Activated T-cell treated with anti-CD3 and anti-CD28 coated beads, Interleukin-2, amount 50 U/mL, for 4 hours (primary cell): Measurements from ENCODE around the gene TACR2. TPM values are rescaled to one million over a fixed set of nuclear protein-coding genes. Genes with fewer than 3 reads are reported as not detected.

Experiments
- ATAC-seq, 2 donors: fragments of 200-7000 bp; cut with Tn5 transposase; one replicate each; pipeline ENCODE4 v1.10.0; 2021
- DNase-seq: peaks from one replicate; pipeline ENCODE4 v3.0.0-alpha.2; 2020
- H3K27me3 Mint-ChIP-seq: one replicate; pipeline ENCODE4 v1.8.0; 2021; ENCODE audit warnings: low read depth, mixed read lengths
- H3K36me3 Mint-ChIP-seq: one replicate; pipeline ENCODE4 v1.8.0; 2022; ENCODE audit warnings: mixed read lengths; ENCODE audit not compliant: insufficient read depth
- H3K4me1 Mint-ChIP-seq: one replicate; pipeline ENCODE4 v1.8.0; 2021; ENCODE audit warnings: low read depth, mixed read lengths
- H3K4me3 Mint-ChIP-seq: one replicate; pipeline ENCODE4 v1.8.0; 2021; ENCODE audit warnings: mild to moderate bottlenecking, moderate library complexity, mixed read lengths
- H3K9me3 Mint-ChIP-seq: one replicate; pipeline ENCODE4 v1.8.0; 2021; ENCODE audit warnings: mixed read lengths
- total RNA-seq, 3 donors: library from RNA; stranded (reverse); gene quantifications; one replicate each; pipeline ENCODE4 v1.2.1, GENCODE V29; 2021

The TACR2 gene
- total RNA-seq, 3 donors from 2014 or later, result 0.11 TPM; not detected in 2

DNA sequence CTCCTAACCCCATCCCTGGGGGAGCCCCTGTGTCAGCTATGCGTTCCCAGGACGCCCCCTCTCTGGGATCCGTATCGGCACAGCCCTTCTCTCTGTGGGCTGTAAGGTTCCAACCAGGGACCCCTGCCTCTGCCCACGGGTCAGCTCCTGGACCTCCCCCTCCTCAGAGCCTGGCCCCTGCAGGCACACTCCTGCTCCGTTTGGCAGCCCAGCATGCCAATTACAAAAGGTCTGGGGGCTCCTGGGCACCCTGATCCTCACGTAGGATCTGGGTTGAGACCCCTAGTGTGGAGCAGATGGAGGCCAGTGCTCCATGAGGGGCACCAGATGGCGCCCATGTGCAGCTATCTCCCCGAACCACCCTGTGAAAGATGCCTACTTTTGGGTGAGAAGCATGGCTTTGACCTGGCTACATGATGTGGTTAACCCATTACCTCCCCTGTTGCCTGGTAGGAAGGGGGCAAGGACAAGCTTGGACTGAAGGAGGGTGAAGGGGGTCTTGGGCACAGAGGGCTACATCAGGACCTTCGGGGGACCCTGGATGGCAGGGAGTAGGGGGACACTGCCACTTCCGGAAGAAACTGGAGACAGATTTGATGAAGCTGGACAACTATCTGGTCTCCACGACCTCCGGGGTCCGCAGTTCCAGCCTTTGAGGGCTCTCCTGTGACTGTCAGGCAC is 9.0 kb downstream of the TACR2 start:
- peaks cover 6% of the 10 kb centered on the region for H3K36me3 Mint-ChIP-seq
- H3K4me1 Mint-ChIP-seq, result peaks cover 13% of the 10 kb centered on the region
- no peaks in the 10 kb centered on the region for H3K27me3 Mint-ChIP-seq
- DNase-seq (peak; percentile 27), ATAC-seq (no peak)
- no peaks in the 10 kb centered on the region for H3K9me3 Mint-ChIP-seq
- H3K4me3 Mint-ChIP-seq, result no peak overlapping the region

DNA sequence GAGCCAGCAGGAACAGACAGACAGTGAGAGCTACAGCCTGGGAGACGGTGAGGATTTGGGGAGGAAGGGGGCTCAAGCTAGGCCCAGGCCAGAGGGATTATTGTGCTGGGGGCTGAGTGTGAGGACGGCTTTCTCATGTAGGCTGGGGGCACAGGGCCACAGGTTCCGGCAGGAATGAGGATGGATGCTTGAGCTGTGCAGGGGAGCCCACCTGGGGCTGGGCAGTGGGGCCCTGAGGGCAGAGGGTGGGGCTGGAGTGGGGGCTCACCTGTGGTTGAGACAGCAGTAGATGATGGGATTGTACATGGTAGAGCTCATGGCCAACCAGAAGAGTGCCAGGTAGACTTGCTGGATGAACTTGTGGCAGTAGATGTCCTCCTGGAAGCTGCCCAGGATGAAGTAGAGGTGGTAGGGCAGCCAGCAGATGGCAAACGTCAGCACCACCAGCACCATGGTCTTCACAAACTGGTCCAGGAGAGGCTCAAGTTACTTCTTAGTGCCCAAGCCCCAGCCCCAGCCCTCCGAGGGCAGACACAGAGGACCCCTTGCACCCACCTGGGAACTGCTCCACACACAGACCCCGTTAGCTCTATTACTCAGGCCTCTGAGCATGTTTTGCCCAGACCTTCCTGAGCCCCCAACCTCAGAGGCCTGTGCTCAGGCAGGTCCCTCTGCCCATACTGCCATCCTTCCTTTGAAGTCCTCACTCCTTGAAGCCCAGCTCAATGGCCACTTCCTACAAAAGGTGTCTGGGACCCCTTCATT is 9.7 kb downstream of the TACR2 start:
- Mint-ChIP-seq H3K4me1 (peaks cover 13% of the 10 kb centered on the region), H3K4me3 (no peak overlapping the region), H3K27me3 (no peaks in the 10 kb centered on the region), H3K36me3 (peaks cover 11% of the 10 kb centered on the region), H3K9me3 (no peaks in the 10 kb centered on the region)
- DNase-seq (no peak), ATAC-seq (no peak)

GRCh38 chr10:69406302-69406811 is 10.4 kb downstream of the TACR2 start:
- H3K36me3 Mint-ChIP-seq, result peaks cover 11% of the 10 kb centered on the region
- no peaks in the 10 kb centered on the region for H3K27me3 Mint-ChIP-seq
- H3K4me3 Mint-ChIP-seq, result no peak overlapping the region
- no peaks in the 10 kb centered on the region for H3K9me3 Mint-ChIP-seq
- DNase-seq (no peak), ATAC-seq (no peak)
- peaks cover 13% of the 10 kb centered on the region for H3K4me1 Mint-ChIP-seq

GRCh38 chr10:69405221-69405620 is 11.5 kb downstream of the TACR2 start:
- no peak overlapping the region for H3K4me3 Mint-ChIP-seq
- no peaks in the 10 kb centered on the region for H3K9me3 Mint-ChIP-seq

DNA sequence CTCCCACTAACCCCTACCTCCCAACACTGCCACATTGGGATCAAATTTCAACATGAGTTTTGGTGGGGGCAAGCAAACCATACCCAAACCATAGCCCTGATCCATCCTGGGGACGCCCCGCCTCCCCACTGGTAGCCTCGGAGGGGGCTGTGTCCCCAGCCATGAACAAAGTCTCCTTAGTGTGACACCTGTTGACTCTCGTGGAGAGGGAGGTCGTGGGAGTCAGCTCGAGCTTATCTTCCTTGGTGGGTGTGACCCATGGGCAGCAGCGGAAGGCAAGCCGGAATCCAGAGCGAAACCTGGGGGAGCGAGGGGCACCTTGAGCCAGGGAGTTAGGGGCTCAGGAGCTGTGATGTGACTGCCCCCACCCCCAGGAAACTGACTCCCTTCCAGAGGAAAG is 11.9 kb downstream of the TACR2 start:
- H3K4me1 Mint-ChIP-seq, result peaks cover 13% of the 10 kb centered on the region
- no peaks in the 10 kb centered on the region for H3K27me3 Mint-ChIP-seq
- no peak overlapping the region for H3K4me3 Mint-ChIP-seq
- ATAC-seq (no peak), DNase-seq (no peak)
- no peaks in the 10 kb centered on the region for H3K9me3 Mint-ChIP-seq
- peaks cover 18% of the 10 kb centered on the region for H3K36me3 Mint-ChIP-seq

More at GRCh38 chr10:69405221-69405620, 11.5 kb downstream of the TACR2 start:
- DNase-seq (no peak), ATAC-seq (no peak)
- Mint-ChIP-seq H3K4me1 (peaks cover 13% of the 10 kb centered on the region), H3K36me3 (peaks cover 18% of the 10 kb centered on the region), H3K27me3 (no peaks in the 10 kb centered on the region)

DNA sequence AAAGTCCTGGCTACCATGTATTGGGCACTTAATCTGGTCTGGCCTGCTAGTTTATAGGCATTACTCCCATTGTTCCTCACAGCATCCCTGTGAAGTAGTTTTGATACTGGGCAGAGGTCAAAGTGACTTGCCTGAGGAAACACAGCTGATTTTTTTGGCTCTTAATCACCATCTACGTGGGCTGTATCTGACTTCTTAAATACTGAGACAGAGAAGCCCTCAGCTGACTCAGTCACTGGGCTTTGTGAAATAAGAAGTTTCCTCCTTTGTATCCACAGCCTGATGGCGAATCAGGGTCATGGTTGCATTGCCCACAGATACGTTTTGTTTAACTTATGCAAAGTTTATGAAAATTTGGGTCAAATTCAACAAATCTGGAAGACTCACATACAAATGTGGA is 13.2 kb downstream of the TACR2 start:
- DNase-seq, result no peak
- Mint-ChIP-seq H3K4me1 (peaks cover 6% of the 10 kb centered on the region), H3K36me3 (peaks cover 23% of the 10 kb centered on the region), H3K4me3 (no peak overlapping the region), H3K9me3 (no peaks in the 10 kb centered on the region), H3K27me3 (no peaks in the 10 kb centered on the region)
- no peak for ATAC-seq

DNA sequence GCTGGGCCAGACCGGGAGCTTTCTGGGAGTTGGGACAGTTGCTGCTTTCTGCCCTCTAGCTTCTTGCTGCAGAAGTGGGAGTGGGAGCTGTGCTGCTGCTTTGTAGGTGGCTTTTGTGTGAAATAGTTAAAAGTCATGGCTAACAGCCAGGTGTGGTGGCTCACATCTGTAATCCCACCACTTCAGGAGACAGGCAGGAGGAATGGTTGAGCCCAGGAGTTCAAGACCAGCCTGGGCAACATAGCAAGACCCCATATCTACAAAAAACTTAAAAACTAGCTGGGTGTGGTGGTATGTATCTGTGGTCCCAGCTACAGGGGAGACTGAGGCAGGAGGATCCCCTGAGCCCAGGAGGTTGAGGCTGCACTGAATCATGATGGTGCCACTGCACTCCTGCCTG is 13.7 kb downstream of the TACR2 start:
- DNase-seq, result no peak
- no peaks in the 10 kb centered on the region for H3K9me3 Mint-ChIP-seq
- H3K4me1 Mint-ChIP-seq, result peaks cover 3% of the 10 kb centered on the region
- no peaks in the 10 kb centered on the region for H3K27me3 Mint-ChIP-seq
- no peak for ATAC-seq
- H3K36me3 Mint-ChIP-seq, result peaks cover 23% of the 10 kb centered on the region
- no peak overlapping the region for H3K4me3 Mint-ChIP-seq

DNA sequence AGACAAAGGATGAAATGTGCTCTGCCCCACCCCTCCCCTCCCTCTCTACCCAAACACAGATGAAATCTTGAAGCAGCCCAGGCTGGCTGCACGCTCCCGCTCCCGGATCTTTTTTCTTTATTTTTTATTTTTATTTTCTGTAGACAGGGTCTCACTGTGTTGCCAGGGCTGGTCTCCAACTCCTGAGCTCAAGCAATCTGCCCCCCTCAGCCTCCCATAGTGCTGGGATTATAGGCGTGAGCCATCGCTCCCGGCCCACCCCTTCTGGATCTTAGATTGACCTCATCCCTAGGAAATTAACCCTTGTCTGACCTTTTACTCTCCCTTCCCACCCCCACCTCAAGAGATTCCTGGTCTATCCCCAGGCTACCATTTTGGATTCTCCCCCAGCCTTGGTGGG is 14.3 kb downstream of the TACR2 start:
- peaks cover 2% of the 10 kb centered on the region for H3K4me1 Mint-ChIP-seq
- ATAC-seq (no peak), DNase-seq (no peak)
- H3K27me3 Mint-ChIP-seq, result no peaks in the 10 kb centered on the region
- H3K36me3 Mint-ChIP-seq, result peaks cover 23% of the 10 kb centered on the region
- no peak overlapping the region for H3K4me3 Mint-ChIP-seq
- H3K9me3 Mint-ChIP-seq, result no peaks in the 10 kb centered on the region

GRCh38 chr10:69401416-69401815 is 15.3 kb downstream of the TACR2 start:
- ATAC-seq, result no peak

GRCh38 chr10:69400936-69401335 is 15.8 kb downstream of the TACR2 start:
- peaks cover 24% of the 10 kb centered on the region for H3K36me3 Mint-ChIP-seq
- no peaks in the 10 kb centered on the region for H3K4me1 Mint-ChIP-seq
- no peak for ATAC-seq

More at GRCh38 chr10:69401416-69401815, 15.3 kb downstream of the TACR2 start:
- DNase-seq, result no peak
- H3K9me3 Mint-ChIP-seq, result no peaks in the 10 kb centered on the region
- H3K27me3 Mint-ChIP-seq, result no peaks in the 10 kb centered on the region
- H3K36me3 Mint-ChIP-seq, result peaks cover 24% of the 10 kb centered on the region
- H3K4me1 Mint-ChIP-seq, result no peaks in the 10 kb centered on the region
- no peak overlapping the region for H3K4me3 Mint-ChIP-seq

GRCh38 chr10:69398466-69398865 is 18.3 kb downstream of the TACR2 start:
- no peak for ATAC-seq
- Mint-ChIP-seq H3K4me3 (no peak overlapping the region), H3K4me1 (no peaks in the 10 kb centered on the region), H3K36me3 (peaks cover 32% of the 10 kb centered on the region), H3K27me3 (no peaks in the 10 kb centered on the region), H3K9me3 (no peaks in the 10 kb centered on the region)
- no peak for DNase-seq

More at GRCh38 chr10:69400936-69401335, 15.8 kb downstream of the TACR2 start:
- Mint-ChIP-seq H3K9me3 (no peaks in the 10 kb centered on the region), H3K4me3 (no peak overlapping the region), H3K27me3 (no peaks in the 10 kb centered on the region)
- no peak for DNase-seq

GRCh38 chr10:69397972-69398371 is 18.7 kb downstream of the TACR2 start:
- no peak for ATAC-seq
- Mint-ChIP-seq H3K36me3 (peaks cover 31% of the 10 kb centered on the region), H3K4me3 (no peak overlapping the region), H3K9me3 (no peaks in the 10 kb centered on the region), H3K27me3 (no peaks in the 10 kb centered on the region), H3K4me1 (no peaks in the 10 kb centered on the region)
- no peak for DNase-seq

GRCh38 chr10:69394020-69394419 is 22.7 kb downstream of the TACR2 start:
- Mint-ChIP-seq H3K9me3 (no peaks in the 10 kb centered on the region), H3K4me3 (no peak overlapping the region), H3K36me3 (peaks cover 26% of the 10 kb centered on the region), H3K27me3 (no peaks in the 10 kb centered on the region), H3K4me1 (peaks cover 12% of the 10 kb centered on the region)
- DNase-seq (no peak), ATAC-seq (no peak)

GRCh38 chr10:69392481-69393000 is 24.2 kb downstream of the TACR2 start:
- peak; percentile 95 to 96 for ATAC-seq
- Mint-ChIP-seq H3K36me3 (peaks cover 34% of the 10 kb centered on the region), H3K27me3 (no peaks in the 10 kb centered on the region), H3K4me1 (peaks cover 12% of the 10 kb centered on the region), H3K4me3 (no peak overlapping the region), H3K9me3 (no peaks in the 10 kb centered on the region)
- peak; percentile 79 for DNase-seq
